ENCODE measurements around the gene TACC2.

- TF ChIP-seq CTCF (conservative IDR thresholded peaks at IDR 0.05; ENCODE audit: low read length) (no peak), EZH2phosphoT487 (IDR thresholded peaks at IDR 0.05; ENCODE audit: borderline replicate concordance, low read depth, low read length) (no peak)
Measured at GRCh38 chr10:122068844-122069243, 79.9 kb downstream of the TACC2 start.

Data from OCI-LY7 (cell line).